WTC11 (cell line): ENCODE results near the gene CDK9. TPM values are rescaled to one million over a fixed set of nuclear protein-coding genes. Genes with fewer than 3 reads are reported as not detected.

Experiments used
- ATAC-seq: fragments of 200-7000 bp; cut with Tn5 transposase; 2 replicates; pipeline ENCODE4 v1.10.0; 2021; ENCODE audit warnings: mild to moderate bottlenecking, moderate library complexity
- CTCF ChIA-PET: fragments of 300-600 bp; sonication (Branson Sonifier 250); formaldehyde crosslinking; loops from one replicate; lab custom pipeline; 2021; ENCODE audit warnings: antibody characterized with exemption; lab: Charles Lee
- POLR2A ChIA-PET: fragments of 350-600 bp; sonication (Branson Sonifier 250); formaldehyde crosslinking; loops from one replicate; lab custom pipeline; 2021; ENCODE audit warnings: antibody characterized with exemption; lab: Charles Lee
- DNase-seq: peaks from one replicate; pipeline ENCODE4 v3.0.0; 2021; ENCODE audit warnings: low spot score
- H3K27ac Mint-ChIP-seq: 2 replicates; pipeline ENCODE4 v1.8.0; 2021; ENCODE audit warnings: mixed read lengths
- H3K27me3 Mint-ChIP-seq: 2 replicates; pipeline ENCODE4 v1.8.0; 2021; ENCODE audit warnings: low read depth, mild to moderate bottlenecking, moderate library complexity, mixed read lengths
- H3K36me3 Mint-ChIP-seq: 2 replicates; pipeline ENCODE4 v1.8.0; 2021; ENCODE audit warnings: mixed read lengths
- H3K4me1 Mint-ChIP-seq: 2 replicates; pipeline ENCODE4 v1.8.0; 2022; ENCODE audit warnings: mixed read lengths
- H3K4me3 Mint-ChIP-seq: 2 replicates; pipeline ENCODE4 v1.8.0; 2021; ENCODE audit warnings: mild to moderate bottlenecking, moderate library complexity, mixed read lengths
- H3K9me3 Mint-ChIP-seq: 2 replicates; pipeline ENCODE4 v1.8.0; 2021; ENCODE audit warnings: mixed read lengths
- GABPB1 ChIP-seq: sonication (generic); formaldehyde crosslinking; IDR thresholded peaks from 2 replicates; pipeline ENCODE4 v1.8.1; 2023; ENCODE audit warnings: mild to moderate bottlenecking, missing genetic modification reagents
- GRHL2 ChIP-seq: fragments of 250-450 bp; sonication (Bioruptor Pico); IDR thresholded peaks from 2 replicates; pipeline ENCODE4 v1.8.0; 2022; ENCODE audit warnings: mild to moderate bottlenecking, moderate library complexity; ENCODE audit not compliant: insufficient replicate concordance, severe bottlenecking
- ZBTB21 ChIP-seq: sonication (generic); formaldehyde crosslinking; IDR thresholded peaks from 2 replicates; pipeline ENCODE4 v1.8.1; 2023; ENCODE audit warnings: mild to moderate bottlenecking, missing genetic modification reagents, borderline replicate concordance
- total RNA-seq: library from RNA; stranded (reverse); gene quantifications from 3 replicates; pipeline ENCODE4 v1.2.3, GENCODE V29; 2021
- TF ChIP-seq, protein P1 (sequence below): sonication (generic); formaldehyde crosslinking; IDR thresholded peaks from 2 replicates; pipeline ENCODE4 v1.8.0; 2022; ENCODE audit warnings: mild to moderate bottlenecking, missing genetic modification reagents
- TF ChIP-seq, protein P2 (sequence below): fragments of 250-450 bp; sonication (Bioruptor Pico); IDR thresholded peaks from 2 replicates; pipeline ENCODE4 v1.9.0; 2021; ENCODE audit warnings: mild to moderate bottlenecking, borderline replicate concordance
- TF ChIP-seq, protein P3 (sequence below): fragments of 250-450 bp; sonication (Bioruptor Pico); IDR thresholded peaks from 2 replicates; pipeline ENCODE4 v1.9.0; 2021; ENCODE audit warnings: mild to moderate bottlenecking
- TF ChIP-seq, protein P4 (sequence below): sonication (generic); formaldehyde crosslinking; IDR thresholded peaks from 2 replicates; pipeline ENCODE4 v1.8.0; 2023; ENCODE audit warnings: missing genetic modification reagents

Gene CDK9
- total RNA-seq, 1 experiment from 2014 or later, result 111 TPM

DNA sequence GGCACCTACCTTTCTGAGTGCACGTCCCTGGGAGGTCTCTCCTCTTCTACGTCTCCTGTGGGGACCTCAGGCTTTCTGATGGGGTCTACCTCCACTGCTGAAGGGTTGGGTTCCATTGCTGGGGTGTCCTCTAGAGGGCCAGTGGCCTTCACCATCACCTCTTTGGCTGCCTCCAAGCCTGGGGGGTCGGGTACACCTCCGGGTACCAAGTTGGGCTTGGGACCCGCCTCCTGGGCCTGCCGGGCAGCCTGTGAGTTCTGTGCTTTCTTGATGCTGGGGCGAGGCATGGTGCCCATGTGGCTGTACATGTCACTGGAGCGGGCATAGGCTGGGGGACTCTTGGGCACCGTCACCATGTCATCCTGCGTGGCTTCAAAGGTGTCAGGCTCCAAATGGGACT, 11.9 kb upstream of the CDK9 start:
- Mint-ChIP-seq H3K27me3 (peaks cover 7% of the 10 kb centered on the region), H3K36me3 (no peaks in the 10 kb centered on the region), H3K4me1 (peaks cover 29% of the 10 kb centered on the region), H3K9me3 (no peaks in the 10 kb centered on the region), H3K4me3 (no peak overlapping the region), H3K27ac (no peak overlapping the region)
- TF ChIP-seq, protein P1, sequence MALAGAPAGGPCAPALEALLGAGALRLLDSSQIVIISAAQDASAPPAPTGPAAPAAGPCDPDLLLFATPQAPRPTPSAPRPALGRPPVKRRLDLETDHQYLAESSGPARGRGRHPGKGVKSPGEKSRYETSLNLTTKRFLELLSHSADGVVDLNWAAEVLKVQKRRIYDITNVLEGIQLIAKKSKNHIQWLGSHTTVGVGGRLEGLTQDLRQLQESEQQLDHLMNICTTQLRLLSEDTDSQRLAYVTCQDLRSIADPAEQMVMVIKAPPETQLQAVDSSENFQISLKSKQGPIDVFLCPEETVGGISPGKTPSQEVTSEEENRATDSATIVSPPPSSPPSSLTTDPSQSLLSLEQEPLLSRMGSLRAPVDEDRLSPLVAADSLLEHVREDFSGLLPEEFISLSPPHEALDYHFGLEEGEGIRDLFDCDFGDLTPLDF, result no peak
- TF ChIP-seq, protein P2, sequence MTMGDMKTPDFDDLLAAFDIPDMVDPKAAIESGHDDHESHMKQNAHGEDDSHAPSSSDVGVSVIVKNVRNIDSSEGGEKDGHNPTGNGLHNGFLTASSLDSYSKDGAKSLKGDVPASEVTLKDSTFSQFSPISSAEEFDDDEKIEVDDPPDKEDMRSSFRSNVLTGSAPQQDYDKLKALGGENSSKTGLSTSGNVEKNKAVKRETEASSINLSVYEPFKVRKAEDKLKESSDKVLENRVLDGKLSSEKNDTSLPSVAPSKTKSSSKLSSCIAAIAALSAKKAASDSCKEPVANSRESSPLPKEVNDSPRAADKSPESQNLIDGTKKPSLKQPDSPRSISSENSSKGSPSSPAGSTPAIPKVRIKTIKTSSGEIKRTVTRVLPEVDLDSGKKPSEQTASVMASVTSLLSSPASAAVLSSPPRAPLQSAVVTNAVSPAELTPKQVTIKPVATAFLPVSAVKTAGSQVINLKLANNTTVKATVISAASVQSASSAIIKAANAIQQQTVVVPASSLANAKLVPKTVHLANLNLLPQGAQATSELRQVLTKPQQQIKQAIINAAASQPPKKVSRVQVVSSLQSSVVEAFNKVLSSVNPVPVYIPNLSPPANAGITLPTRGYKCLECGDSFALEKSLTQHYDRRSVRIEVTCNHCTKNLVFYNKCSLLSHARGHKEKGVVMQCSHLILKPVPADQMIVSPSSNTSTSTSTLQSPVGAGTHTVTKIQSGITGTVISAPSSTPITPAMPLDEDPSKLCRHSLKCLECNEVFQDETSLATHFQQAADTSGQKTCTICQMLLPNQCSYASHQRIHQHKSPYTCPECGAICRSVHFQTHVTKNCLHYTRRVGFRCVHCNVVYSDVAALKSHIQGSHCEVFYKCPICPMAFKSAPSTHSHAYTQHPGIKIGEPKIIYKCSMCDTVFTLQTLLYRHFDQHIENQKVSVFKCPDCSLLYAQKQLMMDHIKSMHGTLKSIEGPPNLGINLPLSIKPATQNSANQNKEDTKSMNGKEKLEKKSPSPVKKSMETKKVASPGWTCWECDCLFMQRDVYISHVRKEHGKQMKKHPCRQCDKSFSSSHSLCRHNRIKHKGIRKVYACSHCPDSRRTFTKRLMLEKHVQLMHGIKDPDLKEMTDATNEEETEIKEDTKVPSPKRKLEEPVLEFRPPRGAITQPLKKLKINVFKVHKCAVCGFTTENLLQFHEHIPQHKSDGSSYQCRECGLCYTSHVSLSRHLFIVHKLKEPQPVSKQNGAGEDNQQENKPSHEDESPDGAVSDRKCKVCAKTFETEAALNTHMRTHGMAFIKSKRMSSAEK (CRISPR knock-in tag), result no peak
- TF ChIP-seq, protein P3, sequence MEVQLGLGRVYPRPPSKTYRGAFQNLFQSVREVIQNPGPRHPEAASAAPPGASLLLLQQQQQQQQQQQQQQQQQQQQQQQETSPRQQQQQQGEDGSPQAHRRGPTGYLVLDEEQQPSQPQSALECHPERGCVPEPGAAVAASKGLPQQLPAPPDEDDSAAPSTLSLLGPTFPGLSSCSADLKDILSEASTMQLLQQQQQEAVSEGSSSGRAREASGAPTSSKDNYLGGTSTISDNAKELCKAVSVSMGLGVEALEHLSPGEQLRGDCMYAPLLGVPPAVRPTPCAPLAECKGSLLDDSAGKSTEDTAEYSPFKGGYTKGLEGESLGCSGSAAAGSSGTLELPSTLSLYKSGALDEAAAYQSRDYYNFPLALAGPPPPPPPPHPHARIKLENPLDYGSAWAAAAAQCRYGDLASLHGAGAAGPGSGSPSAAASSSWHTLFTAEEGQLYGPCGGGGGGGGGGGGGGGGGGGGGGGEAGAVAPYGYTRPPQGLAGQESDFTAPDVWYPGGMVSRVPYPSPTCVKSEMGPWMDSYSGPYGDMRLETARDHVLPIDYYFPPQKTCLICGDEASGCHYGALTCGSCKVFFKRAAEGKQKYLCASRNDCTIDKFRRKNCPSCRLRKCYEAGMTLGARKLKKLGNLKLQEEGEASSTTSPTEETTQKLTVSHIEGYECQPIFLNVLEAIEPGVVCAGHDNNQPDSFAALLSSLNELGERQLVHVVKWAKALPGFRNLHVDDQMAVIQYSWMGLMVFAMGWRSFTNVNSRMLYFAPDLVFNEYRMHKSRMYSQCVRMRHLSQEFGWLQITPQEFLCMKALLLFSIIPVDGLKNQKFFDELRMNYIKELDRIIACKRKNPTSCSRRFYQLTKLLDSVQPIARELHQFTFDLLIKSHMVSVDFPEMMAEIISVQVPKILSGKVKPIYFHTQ (CRISPR knock-in tag), result no peak
- TF ChIP-seq GABPB1 (CRISPR knock-in tag) (no peak), ZBTB21 (CRISPR knock-in tag) (no peak)
- TF ChIP-seq, protein P4, sequence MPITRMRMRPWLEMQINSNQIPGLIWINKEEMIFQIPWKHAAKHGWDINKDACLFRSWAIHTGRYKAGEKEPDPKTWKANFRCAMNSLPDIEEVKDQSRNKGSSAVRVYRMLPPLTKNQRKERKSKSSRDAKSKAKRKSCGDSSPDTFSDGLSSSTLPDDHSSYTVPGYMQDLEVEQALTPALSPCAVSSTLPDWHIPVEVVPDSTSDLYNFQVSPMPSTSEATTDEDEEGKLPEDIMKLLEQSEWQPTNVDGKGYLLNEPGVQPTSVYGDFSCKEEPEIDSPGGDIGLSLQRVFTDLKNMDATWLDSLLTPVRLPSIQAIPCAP, result no peak
- DNase-seq (no peak), ATAC-seq (no peak)
- POLR2A ChIA-PET, result no interaction called here
- CTCF ChIA-PET, result interaction anchor here (1.0 kb wide), 1 partner anchor 39 kb away, joined by 4 read pairs; the partner anchor contains the start of gene TOR2A

DNA sequence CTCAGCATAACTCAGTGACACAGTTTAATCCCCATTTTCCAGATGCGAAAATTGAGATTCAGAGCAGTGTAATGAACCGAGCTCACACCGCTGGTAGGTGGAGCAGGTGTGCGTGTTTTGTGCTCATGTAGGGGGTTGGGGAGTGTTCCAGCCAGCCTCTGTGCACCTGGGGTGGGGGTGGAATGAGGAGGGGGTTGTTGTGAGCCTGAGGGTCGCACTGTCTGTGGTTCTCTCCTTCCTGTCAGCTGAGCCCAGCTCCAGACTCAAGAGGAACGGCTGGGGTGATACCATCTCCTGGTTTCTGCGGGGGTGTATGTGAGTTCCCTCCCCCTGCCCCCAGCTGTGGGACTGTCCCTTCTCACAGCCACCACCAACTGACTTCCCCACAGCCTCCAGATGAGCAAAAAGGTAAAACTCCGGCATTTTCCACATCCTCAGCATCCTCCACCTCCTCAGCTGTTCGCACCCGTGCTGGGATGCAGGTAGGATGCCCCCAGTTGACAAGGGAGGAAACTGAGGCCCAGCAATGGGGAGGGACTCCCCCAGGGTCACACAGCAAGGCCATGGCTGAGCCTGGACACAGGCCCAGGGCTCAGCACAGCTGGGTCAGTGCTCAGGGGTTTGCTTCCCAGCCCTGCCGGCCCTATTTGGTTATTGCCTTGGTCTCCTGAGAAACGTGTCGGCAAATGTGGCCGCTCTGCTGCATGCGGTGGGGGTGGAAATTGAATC, 9.5 kb upstream of the CDK9 start:
- ATAC-seq (peak; percentile 19), DNase-seq (peak; percentile 73)
- ChIA-PET POLR2A (no interaction called here), CTCF (interaction anchor here (1.0 to 1.9 kb wide), 7 partner anchors 8 to 198 kb away, joined by 3 to 14 read pairs (median 4); partner anchors contain the start of genes CDK9 and TOR2A)
- H3K9me3 Mint-ChIP-seq, result no peaks in the 10 kb centered on the region
- H3K27me3 Mint-ChIP-seq, result no peaks in the 10 kb centered on the region
- peaks cover 23% of the 10 kb centered on the region for H3K4me1 Mint-ChIP-seq
- no peak for TF ChIP-seq GRHL2 (CRISPR knock-in tag)
- TF ChIP-seq, protein P2 (CRISPR knock-in tag), result 0 out of 2 replicates have a peak, but pooled peaks have one; percentile 42
- H3K36me3 Mint-ChIP-seq, result no peaks in the 10 kb centered on the region
- H3K4me3 Mint-ChIP-seq, result no peak overlapping the region
- no peak overlapping the region for H3K27ac Mint-ChIP-seq
